ENCODE measurements around the gene ZNF618.

ZNF618 gene

GRCh38 chr9:114030364-114030763, 154.3 kb downstream of the ZNF618 start:
- DNase-seq (ENCODE audit: low spot score): no peak
- no peak for TF ChIP-seq CTCF (conservative IDR thresholded peaks at IDR 0.05; ENCODE audit: low read depth)
- H3K27ac ChIP-seq: no peak overlapping the region
- ChIA-PET POLR2A (ENCODE audit: low non-redundant PET) (no interaction called here), CTCF (interaction anchor here (0.5 kb wide), 1 partner anchor 1720 kb away, joined by 3 read pairs; no protein-coding TSS in a partner anchor)

- no peak for TF ChIP-seq CTCF (conservative IDR thresholded peaks at IDR 0.05; ENCODE audit: low read depth)
- POLR2A ChIA-PET (ENCODE audit: low non-redundant PET): no interaction called here
- CTCF ChIA-PET: no interaction called here
- no peak for DNase-seq (ENCODE audit: low spot score)
- no peak overlapping the region for H3K27ac ChIP-seq
These were observed 155.0 kb downstream of the ZNF618 start for GRCh38 chr9:114031037-114031630.

- ChIA-PET CTCF (interaction anchor here (0.6 to 1.2 kb wide), 2 partner anchors 295 to 315 kb away, joined by 3 to 6 read pairs; no protein-coding TSS in a partner anchor), POLR2A (ENCODE audit: low non-redundant PET) (no interaction called here)
- DNase-seq (ENCODE audit: low spot score): no peak
- no peak overlapping the region for H3K27ac ChIP-seq
- no peak for TF ChIP-seq CTCF (conservative IDR thresholded peaks at IDR 0.05; ENCODE audit: low read depth)
These were observed 156.1 kb downstream of the ZNF618 start for GRCh38 chr9:114031948-114032840.

GRCh38 chr9:114033397-114034103, 157.4 kb downstream of the ZNF618 start:
- CTCF ChIA-PET: interaction anchor here (0.5 to 1.2 kb wide), 3 partner anchors 17 to 602 kb away, joined by 3 to 6 read pairs (median 4); no protein-coding TSS in a partner anchor
- no peak overlapping the region for H3K27ac ChIP-seq
- POLR2A ChIA-PET (ENCODE audit: low non-redundant PET): no interaction called here
- no peak; the same call in 1 of the 2 replicates for TF ChIP-seq CTCF (conservative IDR thresholded peaks at IDR 0.05; ENCODE audit: low read depth)
- DNase-seq (ENCODE audit: low spot score): peak; percentile 36

GRCh38 chr9:114034196-114034595, 158.1 kb downstream of the ZNF618 start:
- H3K27ac ChIP-seq: no peak overlapping the region
- no peak for DNase-seq (ENCODE audit: low spot score)
- CTCF ChIA-PET: interaction anchor here (0.5 to 0.6 kb wide), 2 partner anchors 17 to 601 kb away, joined by 3 to 4 read pairs; no protein-coding TSS in a partner anchor
- POLR2A ChIA-PET (ENCODE audit: low non-redundant PET): no interaction called here
- TF ChIP-seq CTCF (conservative IDR thresholded peaks at IDR 0.05; ENCODE audit: low read depth): no peak

GRCh38 chr9:114034661-114035062, 158.6 kb downstream of the ZNF618 start:
- peak overlapping the region; percentile 5; the same call in 1 of the 2 replicates for H3K27ac ChIP-seq
- ChIA-PET CTCF (no interaction called here), POLR2A (ENCODE audit: low non-redundant PET) (no interaction called here)
- no peak for TF ChIP-seq CTCF (conservative IDR thresholded peaks at IDR 0.05; ENCODE audit: low read depth)
- DNase-seq (ENCODE audit: low spot score): no peak
